Psoas muscle (tissue), 8 donors: ENCODE measurements around the gene NDUFS8. TPM values are rescaled to one million over a fixed set of nuclear protein-coding genes. Genes with fewer than 3 reads are reported as not detected.

Experiments
- ATAC-seq, 4 donors: fragments of 200-7000 bp; cut with Tn5 transposase; one replicate each; pipeline ENCODE4 v1.9.1; 2020; ENCODE audit warnings: moderate library complexity in 3 of 4, mild to moderate bottlenecking in 2 of 4
- DNase-seq, 2 donors: peaks; one replicate each; pipeline ENCODE4 v3.0.0-alpha.2; 2020
- H3K27ac ChIP-seq: fragments of 200-600 bp; one replicate; pipeline ENCODE4 v1.8.0; 2022
- H3K27me3 ChIP-seq, 3 donors: fragments of 200-600 bp in 1 of 3; one replicate each; pipeline versions ENCODE4 v1.6.1 to v1.8.0; 2013 to 2022; ENCODE audit warnings: low read length in 2 of 3, mild to moderate bottlenecking in 2 of 3, moderate library complexity in 1 of 3; ENCODE audit not compliant: insufficient read depth in 3 of 3
- H3K36me3 ChIP-seq, 2 donors: fragments of 200-600 bp in 1 of 2; one replicate each; pipeline versions ENCODE4 v1.6.1 to v1.8.0; 2013 to 2022; ENCODE audit warnings: low read depth in 1 of 2, mild to moderate bottlenecking in 1 of 2, moderate library complexity in 1 of 2; ENCODE audit not compliant: insufficient read depth in 1 of 2
- H3K4me1 ChIP-seq: fragments of 200-600 bp; one replicate; pipeline ENCODE4 v1.8.0; 2022
- H3K4me3 ChIP-seq: fragments of 200-600 bp; one replicate; pipeline ENCODE4 v1.8.0; 2022; ENCODE audit warnings: mild to moderate bottlenecking
- H3K9me3 ChIP-seq: fragments of 200-600 bp; one replicate; pipeline ENCODE4 v1.8.0; 2022
- CTCF ChIP-seq: fragments of 200-600 bp; IDR thresholded peaks from one replicate; pipeline ENCODE4 v1.8.0; 2022; ENCODE audit warnings: antibody characterized with exemption
- WGBS, 3 donors: extraction: QIAGEN DNeasy Blood & Tissue Kit; methylation state at CpG; one replicate each; pipeline versions ENCODE4 v1.1.6 to v1.1.7; 2013; 5-methylcytosine and 5-hydroxymethylcytosine counted together
- intact Hi-C, 2 donors: fragments of 100-400 bp; cut with DNase I; formaldehyde crosslinking; loops; one replicate each; pipeline versions ENCODE4 v1.11.0 to v1.14.2; 2022
- polyA plus RNA-seq, 3 donors: library from polyadenylated mRNA; stranded (reverse); fragments of 200-250 nt; gene quantifications; one replicate each; pipeline ENCODE4 v1.2.3, GENCODE V29; 2013
- total RNA-seq, 4 donors: library from RNA; stranded (reverse); fragmentation: NEBNext Ultra II Directional in 2 of 4; extraction: Animal tissue kit (Norgen Biotek cat#: 25700) in 2 of 4; gene quantifications; one replicate each; pipeline versions ENCODE4 v1.2.1 to v1.2.4, GENCODE V29; 2021 to 2023
- donor health status: healthy with polysubstance abuse.
- donor health status: DM: no; HTN: no; CAD: no; lungs with moderate emphysema.
- donor health status: Bipolar disorder and iron deficiency.
- donor health status: healthy.
- donor health status: DM: yes; HTN: yes; CAD: no.
- donor health status: DM: no; HTN: no; CAD: no.
- donor health status: DM: no; HTN: no; CAD: no.
- donor health status: DM: yes; HTN: yes; CAD: no.

The NDUFS8 gene
- total and polyA plus RNA-seq, 7 donors, result 193 to 390 (median 257) TPM

GRCh38 chr11:68006606-68007166 lies 23.8 kb upstream of the NDUFS8 start:
- H3K36me3 ChIP-seq, result no peaks in the 10 kb centered on the region
- TF ChIP-seq CTCF, result no peak
- DNase-seq (peak in 1 of 2 donors; percentile 38), ATAC-seq (no peak)
- H3K4me3 ChIP-seq, result no peak overlapping the region
- H3K27ac ChIP-seq, result no peak overlapping the region
- H3K4me1 ChIP-seq, result peaks cover 16% of the 10 kb centered on the region
- 96 to 100% (median 97%) methylated on average over 7 of the region's 7 CpGs for WGBS, 3 donors
- intact Hi-C loops, result no loop called here
- peaks cover 0 to 5% (median 4%) of the 10 kb centered on the region in 3 donors for H3K27me3 ChIP-seq
- H3K9me3 ChIP-seq, result no peaks in the 10 kb centered on the region

GRCh38 chr11:68007498-68008380 lies 22.7 kb upstream of the NDUFS8 start:
- no peaks in the 10 kb centered on the region for H3K9me3 ChIP-seq
- peaks cover 0 to 5% (median 4%) of the 10 kb centered on the region in 3 donors for H3K27me3 ChIP-seq
- 70 to 79% (median 76%) methylated on average over 14 to 16 of the region's 16 CpGs for WGBS, 3 donors
- H3K4me1 ChIP-seq, result peaks cover 16% of the 10 kb centered on the region
- ATAC-seq (no peak), DNase-seq (no peak)
- no peak for TF ChIP-seq CTCF
- no peak overlapping the region for H3K27ac ChIP-seq
- intact Hi-C loops, result no loop called here
- no peaks in the 10 kb centered on the region for H3K36me3 ChIP-seq
- H3K4me3 ChIP-seq, result no peak overlapping the region

GRCh38 chr11:68008381-68009337 lies 21.8 kb upstream of the NDUFS8 start:
- no peak for TF ChIP-seq CTCF
- Histone ChIP-seq H3K27me3 (peaks cover 0 to under 1% (median 0%) of the 10 kb centered on the region in 3 donors), H3K9me3 (no peaks in the 10 kb centered on the region), H3K36me3 (no peaks in the 10 kb centered on the region), H3K4me1 (peaks cover 16% of the 10 kb centered on the region), H3K27ac (peak overlapping the region; percentile 81), H3K4me3 (no peak overlapping the region)
- intact Hi-C loops, result no loop called here
- 44 to 67% (median 50%) methylated on average over 27 of the region's 27 CpGs for WGBS, 3 donors
- DNase-seq (no peak), ATAC-seq (no peak)

- ATAC-seq (no peak), DNase-seq (no peak)
- H3K27ac ChIP-seq, result peak overlapping the region; percentile 81
- no peaks in the 10 kb centered on the region for H3K27me3 ChIP-seq
- TF ChIP-seq CTCF, result no peak
- WGBS, 3 donors, result 64 to 66% (median 66%) methylated on average over 12 of the region's 12 CpGs
- peaks cover 16% of the 10 kb centered on the region for H3K4me1 ChIP-seq
- H3K4me3 ChIP-seq, result peak overlapping the region; percentile 57
- intact Hi-C loops, result no loop called here
- no peaks in the 10 kb centered on the region for H3K36me3 ChIP-seq
- H3K9me3 ChIP-seq, result no peaks in the 10 kb centered on the region
Observed at GRCh38 chr11:68009391-68010089, 20.9 kb upstream of the NDUFS8 start.
